ENCODE data around the gene NPPA. TPM values are rescaled to one million over a fixed set of nuclear protein-coding genes. Genes with fewer than 3 reads are reported as not detected.
A peak's percentile ranks its signal among the peaks of the same experiment; 100 is the strongest.

Gene NPPA
- total RNA-seq, 1 donor = not detected

GRCh38 chr1:11802616-11802972, 45.0 kb downstream of the NPPA start:
- no peak for DNase-seq (ENCODE audit: low read depth)
- peak overlapping the region; percentile 75 for H3K4me3 ChIP-seq (ENCODE audit: low read depth, low read length)
- TF ChIP-seq CTCF (IDR thresholded peaks at IDR 0.05; ENCODE audit: insufficient read depth, low read depth, low read length) = no peak

GRCh38 chr1:11800756-11801433, 46.7 kb downstream of the NPPA start:
- H3K4me3 ChIP-seq (ENCODE audit: low read depth, low read length) = no peak overlapping the region
- no peak for DNase-seq (ENCODE audit: low read depth)
- no peak for TF ChIP-seq CTCF (IDR thresholded peaks at IDR 0.05; ENCODE audit: insufficient read depth, low read depth, low read length)

GRCh38 chr1:11800391-11800755, 47.2 kb downstream of the NPPA start:
- TF ChIP-seq CTCF (IDR thresholded peaks at IDR 0.05; ENCODE audit: insufficient read depth, low read depth, low read length) = no peak
- DNase-seq (ENCODE audit: low read depth) = no peak
- H3K4me3 ChIP-seq (ENCODE audit: low read depth, low read length) = no peak overlapping the region

- H3K4me3 ChIP-seq (ENCODE audit: low read depth, low read length) = no peak overlapping the region
- no peak for TF ChIP-seq CTCF (IDR thresholded peaks at IDR 0.05; ENCODE audit: insufficient read depth, low read depth, low read length)
- DNase-seq (ENCODE audit: low read depth) = no peak
Observed at GRCh38 chr1:11799896-11800295, 47.7 kb downstream of the NPPA start.

- H3K4me3 ChIP-seq (ENCODE audit: low read depth, low read length) = no peak overlapping the region
- no peak for DNase-seq (ENCODE audit: low read depth)
- TF ChIP-seq CTCF (IDR thresholded peaks at IDR 0.05; ENCODE audit: insufficient read depth, low read depth, low read length) = no peak
Observed at GRCh38 chr1:11799099-11799498, 48.5 kb downstream of the NPPA start.

GRCh38 chr1:11797525-11798216, 49.9 kb downstream of the NPPA start:
- no peak for TF ChIP-seq CTCF (IDR thresholded peaks at IDR 0.05; ENCODE audit: insufficient read depth, low read depth, low read length)
- peak; percentile 66 for DNase-seq (ENCODE audit: low read depth)
- no peak overlapping the region for H3K4me3 ChIP-seq (ENCODE audit: low read depth, low read length)

Measured in fibroblast of villous mesenchyme (primary cell).